GM19193 (cell line): Measurements from ENCODE around the gene ADIPOR1.
A peak's percentile ranks its signal among the peaks of the same experiment; 100 is the strongest.

Source experiments
- POLR2A ChIP-seq: IDR thresholded peaks from 4 replicates; pipeline ENCODE4 v1.6.1; 2011; ENCODE audit not compliant: insufficient read depth, insufficient read length; ENCODE audit errors: extremely low read depth

ADIPOR1 gene, protein sequence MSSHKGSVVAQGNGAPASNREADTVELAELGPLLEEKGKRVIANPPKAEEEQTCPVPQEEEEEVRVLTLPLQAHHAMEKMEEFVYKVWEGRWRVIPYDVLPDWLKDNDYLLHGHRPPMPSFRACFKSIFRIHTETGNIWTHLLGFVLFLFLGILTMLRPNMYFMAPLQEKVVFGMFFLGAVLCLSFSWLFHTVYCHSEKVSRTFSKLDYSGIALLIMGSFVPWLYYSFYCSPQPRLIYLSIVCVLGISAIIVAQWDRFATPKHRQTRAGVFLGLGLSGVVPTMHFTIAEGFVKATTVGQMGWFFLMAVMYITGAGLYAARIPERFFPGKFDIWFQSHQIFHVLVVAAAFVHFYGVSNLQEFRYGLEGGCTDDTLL

DNA sequence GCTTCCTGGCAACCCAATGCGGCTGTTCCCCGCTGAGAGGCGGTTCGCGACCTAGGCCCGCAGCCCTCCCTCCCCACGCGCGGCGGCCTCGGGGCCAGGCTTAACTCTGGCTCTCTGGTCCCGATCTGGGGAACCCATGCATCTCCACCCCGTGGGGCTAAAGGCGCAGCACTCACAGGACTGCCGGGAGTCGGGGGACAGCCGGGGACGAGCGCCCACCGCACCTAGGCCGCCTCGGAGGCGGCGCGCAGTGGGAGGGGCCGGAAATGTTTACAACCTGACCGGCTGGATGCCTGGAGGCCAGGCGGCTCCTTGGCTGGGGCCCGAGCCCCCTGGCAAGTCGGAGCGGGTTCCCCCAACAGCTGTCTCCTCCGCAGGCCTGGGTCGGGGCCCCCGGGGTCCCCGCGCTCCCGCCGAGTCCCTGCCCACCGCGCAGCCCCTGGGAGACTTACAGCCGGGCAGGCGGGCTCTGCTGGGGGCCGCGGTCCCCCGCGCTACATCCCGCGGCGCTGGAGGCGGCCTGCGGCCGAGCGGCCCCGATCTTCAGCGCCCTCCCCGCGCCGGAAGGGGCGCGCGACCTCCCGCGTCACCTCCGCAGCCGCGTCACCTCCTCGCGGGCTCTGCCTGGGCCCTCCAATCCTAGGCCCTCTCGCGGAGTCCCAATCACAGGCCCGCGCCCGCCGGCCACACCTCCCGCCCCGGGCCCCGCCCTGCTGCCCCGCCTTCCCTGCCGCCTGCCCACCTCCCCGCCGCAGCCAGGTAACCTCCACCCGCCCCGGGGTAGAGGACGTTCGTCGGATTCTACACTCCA is at the start of gene ADIPOR1:
ADIPOR1 (minus strand) TSS at position 580 of the 811 bp plus-strand sequence. CDS start 7,242 bp downstream, outside the sequence.
- peak; percentile 91 for TF ChIP-seq POLR2A

DNA sequence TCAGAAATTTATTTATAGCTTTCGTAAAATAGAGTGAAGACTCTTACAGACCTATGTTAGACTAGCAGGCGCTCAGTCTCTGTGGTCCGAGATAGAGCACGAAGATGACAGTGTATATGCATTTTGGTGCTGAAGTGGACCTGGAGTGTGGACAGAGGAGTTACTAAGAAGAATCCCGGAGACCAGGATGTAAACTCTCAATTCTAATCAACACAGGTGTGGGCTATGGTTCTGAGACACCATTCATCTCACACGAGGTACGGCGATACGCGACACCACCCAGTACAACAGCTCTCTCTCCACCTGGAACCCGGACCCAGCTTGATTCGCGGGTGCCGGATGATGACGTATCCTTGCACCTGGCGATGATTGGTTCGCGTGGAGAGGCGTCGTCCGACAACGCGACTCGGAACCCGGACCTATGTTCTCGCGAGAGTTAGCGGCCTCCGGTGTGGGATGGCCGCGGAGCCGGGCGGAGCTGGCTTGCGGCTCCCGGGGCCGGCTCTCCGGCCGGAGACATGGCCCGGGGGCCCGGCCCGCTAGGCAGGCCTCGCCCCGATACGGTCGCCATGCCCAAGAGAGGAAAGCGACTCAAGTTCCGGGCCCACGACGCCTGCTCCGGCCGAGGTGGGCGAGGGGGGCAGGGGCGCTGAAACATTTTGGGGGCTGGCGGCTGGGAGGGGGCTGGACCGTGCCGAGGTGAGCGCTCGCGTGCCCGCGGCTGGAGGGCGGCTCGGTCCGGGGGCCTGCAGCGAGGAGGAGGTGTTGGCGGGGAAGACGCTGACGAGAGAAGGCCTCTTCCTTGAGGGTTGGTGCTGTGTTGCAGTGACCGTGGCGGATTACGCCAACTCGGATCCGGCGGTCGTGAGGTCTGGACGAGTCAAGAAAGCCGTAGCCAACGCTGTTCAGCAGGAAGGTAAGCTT is 49.1 kb upstream of the ADIPOR1 start, which contains the start of gene TMEM183A:
TMEM183A (plus strand) TSS at position 427 of the 924 bp plus-strand sequence; CDS start at position 519, 92 bp downstream.
- TF ChIP-seq POLR2A = peak; percentile 96

DNA sequence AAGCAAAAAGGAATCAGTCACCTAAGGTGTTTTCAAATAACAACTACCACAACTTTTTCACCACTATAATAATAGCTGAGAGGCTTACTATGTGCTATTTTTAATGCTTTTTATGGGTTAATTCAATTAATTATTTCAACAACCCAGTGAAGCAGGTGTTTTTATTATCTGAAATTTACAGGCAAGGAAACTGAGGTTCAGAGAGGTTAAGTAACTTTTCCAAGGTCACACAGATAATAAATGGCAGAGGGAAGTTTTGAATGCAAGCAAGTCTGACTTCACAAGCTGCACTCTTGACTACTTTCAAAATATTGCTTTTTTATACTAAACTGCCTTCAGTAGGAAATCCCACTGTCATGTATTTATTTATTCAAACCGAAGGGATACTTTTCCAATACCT is 44.8 kb upstream of the ADIPOR1 start:
- TF ChIP-seq POLR2A = no peak

DNA sequence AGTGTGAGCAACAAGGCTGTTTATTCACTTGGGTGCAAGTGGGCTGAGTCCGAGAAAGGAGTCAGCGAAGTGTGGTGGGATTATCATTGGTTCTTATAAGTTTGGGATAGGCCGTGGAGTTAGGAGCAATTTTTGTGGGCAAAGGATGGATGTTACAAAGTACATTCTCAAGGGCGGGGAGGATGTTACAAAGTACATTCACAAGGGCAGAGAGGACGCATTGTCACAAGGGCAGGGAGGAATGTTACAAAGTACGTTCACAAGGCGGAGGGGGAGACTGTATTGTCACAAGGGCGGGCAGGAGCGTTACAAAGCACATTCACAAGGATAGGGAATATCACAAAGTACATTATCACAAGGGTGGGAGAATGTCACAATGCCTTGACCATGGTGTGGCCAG is 43.9 kb upstream of the ADIPOR1 start:
- no peak for TF ChIP-seq POLR2A

DNA sequence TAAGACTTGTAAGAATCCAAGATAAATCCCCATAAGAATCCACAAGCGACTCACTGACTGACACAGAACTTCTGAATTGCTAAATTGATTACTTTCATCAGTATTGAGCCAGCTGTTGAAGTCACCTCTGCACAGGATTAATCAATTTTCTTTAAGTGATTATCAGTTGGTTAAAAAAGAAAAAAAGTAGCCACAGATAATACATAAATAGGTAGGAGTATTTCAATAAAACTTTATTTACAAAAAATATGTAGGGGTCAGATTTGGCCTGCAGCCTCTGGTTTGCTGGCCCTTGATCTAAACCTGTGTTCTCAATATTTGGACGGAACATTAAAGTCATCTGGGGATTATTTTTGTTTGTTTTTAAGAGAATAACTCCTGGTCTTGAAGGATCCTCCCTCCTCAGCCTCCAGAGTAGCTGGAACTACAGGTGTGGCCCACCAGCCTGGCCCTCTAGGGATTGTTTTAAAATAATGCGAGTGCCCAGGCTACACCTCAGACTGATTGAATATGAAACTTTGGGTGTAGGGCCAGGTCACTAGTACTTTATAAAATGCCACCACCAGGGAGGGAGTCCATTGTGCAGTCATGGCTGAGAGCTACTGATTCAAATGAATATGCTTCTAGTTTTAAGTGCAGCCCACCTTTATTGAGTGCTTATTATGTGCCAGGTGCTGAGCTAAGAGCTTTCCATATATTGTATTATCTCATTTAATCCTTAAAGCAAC is 42.3 kb upstream of the ADIPOR1 start:
- TF ChIP-seq POLR2A = no peak

DNA sequence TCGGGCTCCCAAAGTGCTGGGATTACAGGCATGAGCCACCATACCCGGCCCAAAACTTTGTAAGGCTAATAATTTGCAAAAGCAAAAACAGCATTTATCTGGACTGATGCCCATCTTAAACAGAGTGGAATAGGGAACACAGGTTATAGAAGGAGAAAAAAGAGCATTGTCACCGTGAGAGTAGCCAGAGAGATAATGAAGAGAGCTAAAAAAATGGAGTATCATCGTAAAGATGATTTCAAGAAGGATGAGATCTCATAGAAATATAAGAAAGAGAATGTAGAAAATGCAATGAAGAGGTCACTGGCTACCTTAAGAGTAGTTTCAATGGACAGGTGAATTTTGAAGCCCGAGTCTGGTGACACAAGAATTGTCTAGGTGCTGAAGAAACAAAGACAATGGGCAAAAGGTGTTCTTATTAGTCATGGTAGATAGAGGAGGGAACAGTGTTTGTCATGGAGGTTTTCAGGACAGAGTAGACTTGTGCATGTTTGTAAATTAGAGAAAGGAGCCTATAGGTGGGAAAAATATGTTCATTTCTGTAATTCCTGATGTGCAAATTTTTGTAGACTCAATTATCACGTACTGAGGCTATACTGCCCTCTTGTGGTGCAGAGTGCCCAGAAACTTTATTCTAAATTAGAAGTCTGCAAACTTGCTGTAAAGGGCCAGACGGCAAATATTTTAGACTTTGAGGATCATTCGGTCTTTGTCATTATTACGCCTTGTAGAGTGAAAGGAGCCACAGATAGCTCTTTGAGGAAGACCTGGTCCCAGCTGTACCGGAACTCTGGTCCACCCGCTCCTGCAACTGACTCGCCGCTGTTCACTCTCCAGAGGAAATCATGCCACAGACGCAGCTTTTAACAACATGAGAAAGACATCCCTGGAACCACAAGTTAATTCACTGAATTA is 41.0 kb upstream of the ADIPOR1 start:
- TF ChIP-seq POLR2A = no peak

DNA sequence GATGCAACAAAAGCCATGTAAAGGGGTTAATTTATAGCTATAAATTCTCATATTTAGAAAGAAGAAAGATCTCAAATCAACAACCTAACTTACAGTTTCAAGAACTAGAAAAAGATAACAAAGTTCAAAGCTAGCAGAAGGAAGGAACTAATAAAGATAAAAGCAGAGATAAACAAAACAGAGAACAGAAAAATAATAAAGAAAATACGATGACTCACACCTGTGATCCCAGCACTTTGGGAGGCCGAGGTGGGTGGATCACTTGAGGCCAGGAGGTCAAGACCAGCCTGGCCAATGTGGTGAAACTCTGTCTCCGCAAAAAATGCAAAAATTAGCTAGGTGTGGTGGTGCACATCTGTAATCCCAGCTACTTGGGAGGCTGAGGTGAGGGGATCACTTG is 36.6 kb upstream of the ADIPOR1 start:
- TF ChIP-seq POLR2A = no peak

DNA sequence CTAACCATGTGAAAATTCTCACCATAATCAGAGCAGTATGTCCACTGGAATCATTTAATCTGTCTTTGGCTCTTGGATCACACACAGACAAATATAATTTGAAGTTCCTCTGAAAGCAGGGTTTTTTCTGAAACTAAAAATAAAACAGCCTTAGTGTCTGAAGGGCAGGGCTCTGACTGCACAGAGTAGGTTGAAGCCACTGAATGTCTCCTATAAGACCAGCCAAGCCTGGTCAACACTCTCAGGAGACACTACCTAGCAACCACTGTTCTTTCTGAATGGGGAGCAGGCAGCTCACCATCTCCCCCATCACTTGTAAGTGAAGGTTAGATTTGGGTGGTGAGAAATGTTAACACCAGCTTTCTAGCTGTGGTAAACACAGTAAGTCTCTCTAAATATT is 33.0 kb upstream of the ADIPOR1 start:
- no peak for TF ChIP-seq POLR2A

DNA sequence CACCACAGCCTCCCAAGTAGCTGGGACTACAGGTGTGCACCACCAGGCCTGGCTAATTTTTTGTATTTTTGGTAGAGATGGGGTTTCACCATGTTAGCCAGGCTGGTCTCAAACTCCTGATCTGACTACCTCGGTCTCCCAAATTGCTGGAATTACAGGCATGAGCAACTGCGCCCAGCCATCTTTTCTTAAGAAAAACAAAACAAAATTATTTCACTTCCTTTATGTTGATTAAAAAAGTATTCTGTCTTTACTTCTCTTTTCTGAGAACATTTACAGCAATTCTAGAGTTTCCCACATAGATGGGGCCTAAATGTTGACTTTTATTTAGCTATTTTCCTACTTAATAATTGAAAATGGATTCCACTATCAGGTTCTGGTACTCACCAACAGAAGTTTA is 31.8 kb upstream of the ADIPOR1 start:
- TF ChIP-seq POLR2A = no peak

DNA sequence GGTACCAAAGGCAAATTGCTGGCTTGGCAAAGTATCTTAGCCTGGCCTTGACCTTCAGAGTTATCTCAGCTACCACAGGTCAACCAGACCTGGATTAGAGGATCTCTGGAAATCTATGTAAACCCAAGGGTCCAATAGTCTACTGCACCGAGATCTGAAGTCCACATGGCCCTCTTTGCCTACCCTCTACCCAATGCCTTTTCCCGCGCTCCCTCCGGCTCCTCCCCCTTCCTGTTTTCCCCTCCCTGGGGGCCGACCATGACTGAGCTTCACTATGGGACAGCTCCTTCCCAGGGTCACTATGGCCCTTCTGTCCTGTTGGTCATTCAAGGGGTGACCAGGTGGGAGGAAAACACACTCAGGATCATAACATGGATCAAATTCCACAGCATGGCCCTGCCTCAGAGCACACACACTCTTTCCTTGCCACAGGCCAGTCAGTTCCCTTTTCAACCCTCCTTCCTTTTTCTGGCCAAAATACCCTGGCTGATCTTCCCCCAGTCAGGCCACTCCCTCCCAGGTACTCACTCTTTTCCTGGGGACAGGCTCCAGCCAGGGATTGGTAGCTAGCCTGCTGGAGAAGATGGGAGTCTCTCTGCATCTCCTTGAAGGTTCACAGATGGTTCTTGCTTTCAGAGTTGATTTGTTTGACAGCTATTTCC is 29.9 kb upstream of the ADIPOR1 start:
- no peak for TF ChIP-seq POLR2A

DNA sequence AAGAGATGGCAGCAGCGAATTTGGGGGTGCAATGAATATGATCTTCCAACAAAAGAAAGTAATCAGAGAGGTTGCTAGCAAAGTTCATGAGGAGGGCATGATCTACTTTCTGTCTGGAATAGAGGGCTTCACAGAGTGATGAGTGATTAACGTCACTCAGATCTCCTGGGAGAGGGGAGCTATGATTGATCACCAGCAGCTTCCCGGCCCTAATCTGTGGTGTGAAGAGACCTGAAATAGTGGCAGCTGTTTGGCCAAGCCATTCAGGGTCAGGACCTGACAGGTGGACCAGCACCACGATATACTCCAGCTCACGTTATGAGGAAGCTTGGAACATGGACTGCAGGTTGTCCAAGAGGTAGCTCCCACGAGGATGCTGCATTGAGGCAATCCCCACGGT is 29.1 kb upstream of the ADIPOR1 start:
- TF ChIP-seq POLR2A = no peak

DNA sequence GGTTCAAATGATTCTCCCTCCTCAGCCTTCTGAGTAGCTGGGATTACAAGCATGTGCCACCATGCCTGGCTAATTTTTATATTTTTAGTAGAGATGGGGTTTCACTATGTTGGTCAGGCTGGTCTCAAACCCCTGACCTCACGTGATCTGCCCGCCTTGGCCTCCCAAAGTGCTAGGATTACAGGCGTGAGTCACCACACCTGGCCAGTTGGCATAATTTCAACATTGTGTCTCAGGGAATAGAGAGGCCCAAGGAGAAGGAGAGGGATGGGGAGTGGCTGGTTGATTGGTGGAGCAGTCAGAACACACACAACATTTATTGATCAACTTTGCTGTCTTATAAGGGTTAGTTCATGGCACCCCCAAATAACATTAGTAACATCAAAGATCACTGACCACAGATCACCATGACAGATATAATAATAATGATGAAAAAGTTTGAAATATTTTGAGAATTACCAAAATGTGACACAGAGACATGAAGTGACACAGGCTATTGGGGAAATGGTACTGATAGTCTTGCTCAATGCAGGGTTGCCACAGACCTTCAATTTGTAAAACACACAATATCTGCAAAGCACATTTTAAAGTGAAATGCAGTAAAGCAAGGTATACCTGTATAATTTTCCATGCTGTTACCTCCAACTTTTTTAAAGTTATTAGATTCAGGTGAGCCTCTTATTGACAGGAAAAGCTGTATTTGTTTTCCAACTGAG is 24.8 kb upstream of the ADIPOR1 start:
- TF ChIP-seq POLR2A = no peak

DNA sequence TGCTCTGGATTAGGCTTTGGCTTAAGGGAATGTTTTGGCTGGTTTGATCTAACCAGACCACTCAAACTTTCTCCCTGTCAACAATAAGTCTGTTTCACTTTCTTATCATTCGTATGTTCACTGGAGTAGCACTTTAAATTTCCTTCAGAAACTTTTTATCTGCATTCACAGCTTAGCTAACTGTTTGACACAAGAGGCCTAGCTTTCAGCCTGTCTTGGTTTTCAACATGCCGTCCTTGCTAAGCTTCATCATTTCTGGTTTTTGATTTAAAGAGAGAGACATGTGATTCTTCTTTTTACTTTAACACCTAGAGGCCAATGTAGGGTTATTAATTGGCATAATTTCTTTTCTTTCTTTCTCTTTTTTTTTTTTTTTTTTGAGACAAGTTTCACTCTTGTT is 23.8 kb upstream of the ADIPOR1 start:
- no peak for TF ChIP-seq POLR2A

DNA sequence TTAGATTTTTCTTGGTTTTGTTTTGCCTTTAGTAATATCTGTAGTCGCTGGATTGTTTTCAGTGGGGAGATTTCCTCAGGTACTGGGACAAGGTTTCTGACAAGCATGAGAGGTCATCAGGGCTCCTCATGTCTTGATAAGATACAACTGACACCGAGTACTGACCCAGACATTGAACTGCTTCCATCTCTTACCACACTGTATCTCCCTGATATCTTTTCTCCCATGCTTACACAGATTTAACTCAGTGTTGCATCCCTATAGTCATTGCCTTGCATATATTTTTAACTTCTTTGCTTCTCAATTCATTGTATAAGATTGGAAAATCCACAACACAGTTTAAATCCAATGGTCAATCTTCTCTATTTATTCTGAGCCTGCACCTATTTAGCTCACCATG is 21.3 kb upstream of the ADIPOR1 start:
- no peak for TF ChIP-seq POLR2A
